ENCODE results near the gene GCSAML. TPM values are rescaled to one million over a fixed set of nuclear protein-coding genes. Genes with fewer than 3 reads are reported as not detected.

GCSAML gene
- total RNA-seq, 1 donor from 2014 or later: 0.05 TPM

- ATAC-seq (no peak), DNase-seq (ENCODE audit: missing footprints) (no peak)
- intact Hi-C loops (cut with DNase I): no loop called here
These were observed 9.2 kb downstream of the GCSAML start for GRCh38 chr1:247557926-247558674.

- intact Hi-C loops (cut with DNase I): no loop called here
- no peak for ATAC-seq
These were observed 12.8 kb downstream of the GCSAML start for GRCh38 chr1:247561711-247562110.

GRCh38 chr1:247562198-247562597 lies 13.3 kb downstream of the GCSAML start:
- intact Hi-C loops (cut with DNase I): no loop called here
- DNase-seq (ENCODE audit: missing footprints) (no peak), ATAC-seq (no peak)

More at GRCh38 chr1:247561711-247562110, 12.8 kb downstream of the GCSAML start:
- DNase-seq (ENCODE audit: missing footprints): no peak

GRCh38 chr1:247574236-247574635 lies 25.3 kb downstream of the GCSAML start:
- intact Hi-C loops (cut with DNase I): no loop called here
- ATAC-seq: no peak
- DNase-seq (ENCODE audit: missing footprints): no peak

GRCh38 chr1:247574664-247575063 lies 25.7 kb downstream of the GCSAML start:
- intact Hi-C loops (cut with DNase I): no loop called here
- DNase-seq (ENCODE audit: missing footprints) (no peak), ATAC-seq (no peak)

- intact Hi-C loops (cut with DNase I): no loop called here
- no peak for ATAC-seq
- DNase-seq (ENCODE audit: missing footprints): no peak
These were observed 27.6 kb downstream of the GCSAML start for GRCh38 chr1:247576514-247576913.

GRCh38 chr1:247578946-247579460 lies 30.1 kb downstream of the GCSAML start:
- no peak for DNase-seq (ENCODE audit: missing footprints)
- intact Hi-C loops (cut with DNase I): no loop called here
- ATAC-seq: no peak

GRCh38 chr1:247588060-247588459 lies 39.1 kb downstream of the GCSAML start, which contains the start of gene OR2G2:
Gene OR2G2, plus strand, starts transcription at chr1:247588360. Its CDS starts 0 bp downstream, at chr1:247588360.
- no peak for ATAC-seq
- intact Hi-C loops (cut with DNase I): no loop called here

GRCh38 chr1:247605286-247605685 lies 56.4 kb downstream of the GCSAML start, which contains the start of gene OR2G3:
Gene OR2G3, plus strand, starts transcription at chr1:247605586. Its CDS starts 0 bp downstream, at chr1:247605586.
- DNase-seq (ENCODE audit: missing footprints) (no peak), ATAC-seq (no peak)
- intact Hi-C loops (cut with DNase I): no loop called here

More at GRCh38 chr1:247588060-247588459, 39.1 kb downstream of the GCSAML start, which contains the start of gene OR2G2:
- DNase-seq (ENCODE audit: missing footprints): no peak

GRCh38 chr1:247613405-247613804 lies 64.5 kb downstream of the GCSAML start:
- DNase-seq (ENCODE audit: missing footprints) (no peak), ATAC-seq (no peak)
- intact Hi-C loops (cut with DNase I): no loop called here

GRCh38 chr1:247614625-247615024 lies 65.7 kb downstream of the GCSAML start:
- intact Hi-C loops (cut with DNase I): no loop called here
- ATAC-seq (no peak), DNase-seq (ENCODE audit: missing footprints) (peak; percentile 50)

Other genes with a start within 250 kb of the GCSAML start
- gene ZNF496, start 217.3 kb upstream of the GCSAML start, total RNA-seq: 10.5 TPM
- 1.2 TPM for gene NLRP3, start 133.0 kb upstream of the GCSAML start, total RNA-seq
- not detected for gene OR2B11, start 91.0 kb upstream of the GCSAML start, total RNA-seq
- gene OR2C3, start 12.7 kb upstream of the GCSAML start, total RNA-seq: 0.03 TPM
- gene OR2G2, start 39.2 kb downstream of the GCSAML start, total RNA-seq: not detected
- not detected for gene OR2G3, start 56.5 kb downstream of the GCSAML start, total RNA-seq
- gene OR13G1, start 130.6 kb downstream of the GCSAML start, total RNA-seq: not detected
- gene OR6F1, start 167.5 kb downstream of the GCSAML start, total RNA-seq: not detected
- gene OR14K1, start 189.5 kb downstream of the GCSAML start, total RNA-seq: not detected
- not detected for gene OR14A2, start 199.0 kb downstream of the GCSAML start, total RNA-seq
- not detected for gene OR1C1, start 211.4 kb downstream of the GCSAML start, total RNA-seq

All from Right ventricle myocardium inferior (tissue), 1 donor.